A549 (cell line): ENCODE data around the gene ARHGAP18. TPM values are rescaled to one million over a fixed set of nuclear protein-coding genes. Genes with fewer than 3 reads are reported as not detected.

Experiments used
- ATAC-seq, 2 experiments: fragments of 200-7000 bp in 1 of 2; fragments of >200 bp in 1 of 2; cut with Nextera tagmentation in 1 of 2; cut with Tn5 transposase in 1 of 2; 3 replicates each; pipeline versions ENCODE4 v1.8.0 to v1.9.1; 2018 to 2020; ENCODE audit warnings: mild to moderate bottlenecking in 1 of 2, moderate library complexity in 1 of 2
- CTCF ChIA-PET: fragments of 300-600 bp; sonication (Branson Sonifier 250); formaldehyde crosslinking; extraction: SDS; loops from one replicate; lab custom pipeline; 2021; ENCODE audit warnings: antibody characterized with exemption, inconsistent platforms; lab: Yijun Ruan, JAX
- POLR2A ChIA-PET: fragments of 350-600 bp; formaldehyde crosslinking; extraction: SDS; loops from one replicate; lab custom pipeline; 2021; ENCODE audit warnings: antibody characterized with exemption, inconsistent platforms; lab: Yijun Ruan, JAX
- DNase-seq, 2 experiments: peaks; one replicate each; pipeline versions ENCODE4 v3.0.0 to v3.0.0-alpha.2; 2011 to 2016; ENCODE audit warnings: low read depth in 1 of 2, low spot score in 1 of 2
- FAIRE-seq: peaks from 2 replicates; lab custom pipeline; 2011; peaks lifted over from hg19 to GRCh38; lab: Jason Lieb, UNC
- H3K27ac ChIP-seq, 2 experiments: fragments of >200 bp; sonication (Bioruptor Twin); formaldehyde crosslinking; 3 replicates each; pipeline ENCODE4 v1.5.1; 2016 to 2017
- H3K4me1 ChIP-seq: fragments of >200 bp; sonication (Bioruptor Twin); formaldehyde crosslinking; 3 replicates; pipeline ENCODE4 v1.6.1; 2016
- H3K4me2 ChIP-seq: fragments of >200 bp; sonication (Bioruptor Twin); formaldehyde crosslinking; 3 replicates; pipeline ENCODE4 v1.6.1; 2016
- H3K4me3 ChIP-seq: fragments of >200 bp; sonication (Bioruptor Twin); formaldehyde crosslinking; 3 replicates; pipeline ENCODE4 v1.5.1; 2016
- H3K9me3 ChIP-seq: fragments of >200 bp; sonication (Bioruptor Twin); formaldehyde crosslinking; 3 replicates; pipeline ENCODE4 v1.6.1; 2016
- ATOH8 ChIP-seq: fragments of 250-450 bp; sonication (Bioruptor Pico); IDR thresholded peaks from 2 replicates; pipeline ENCODE4 v1.5.0; 2020; ENCODE audit warnings: low read depth, mild to moderate bottlenecking, moderate library complexity
- BCL3 ChIP-seq: fragments of >200 bp; sonication (Bioruptor Twin); formaldehyde crosslinking; IDR thresholded peaks from 3 replicates; pipeline ENCODE4 v1.6.1; 2016
- BHLHE40 ChIP-seq: IDR thresholded peaks from 2 replicates; pipeline ENCODE4 v1.6.1; 2012; ENCODE audit warnings: low read depth, low read length, inconsistent platforms
- CHD2 ChIP-seq: fragments of 150-350 bp; IDR thresholded peaks from 2 replicates; pipeline ENCODE4 v1.6.1; 2014; ENCODE audit warnings: low read length; ENCODE audit not compliant: partially characterized antibody
- CHD4 ChIP-seq: fragments of 200-600 bp; sonication (generic); IDR thresholded peaks from 2 replicates; pipeline ENCODE4 v1.6.1; 2016; ENCODE audit warnings: antibody characterized with exemption, mild to moderate bottlenecking, borderline replicate concordance
- CTCF ChIP-seq: fragments of >200 bp; sonication (Bioruptor Twin); formaldehyde crosslinking; IDR thresholded peaks from 3 replicates; pipeline ENCODE4 v1.5.1; 2016
- EHF ChIP-seq: fragments of 250-450 bp; sonication (Bioruptor Pico); IDR thresholded peaks from 2 replicates; pipeline ENCODE4 v1.5.0; 2020; ENCODE audit warnings: mild to moderate bottlenecking
- ELK1 ChIP-seq: fragments of 150-350 bp; IDR thresholded peaks from 2 replicates; pipeline ENCODE4 v1.6.1; 2014; ENCODE audit warnings: low read depth, mild to moderate bottlenecking, low read length
- FOSL2 ChIP-seq, 2 experiments: fragments of 450-650 bp in 1 of 2; fragments of >200 bp in 1 of 2; sonication (Bioruptor Twin) in 1 of 2; formaldehyde crosslinking; IDR thresholded peaks; 2 replicates each; pipeline versions ENCODE4 v1.5.0 to v1.6.1; 2016 to 2020; ENCODE audit warnings: mild to moderate bottlenecking in 1 of 2, moderate library complexity in 1 of 2
- HDAC2 ChIP-seq: fragments of 200-600 bp; sonication (generic); IDR thresholded peaks from 2 replicates; pipeline ENCODE4 v1.6.1; 2016
- HEYL ChIP-seq: fragments of 250-450 bp; sonication (Bioruptor Pico); IDR thresholded peaks from 2 replicates; pipeline ENCODE4 v1.8.0; 2021; ENCODE audit warnings: mild to moderate bottlenecking, moderate library complexity
- HMGXB4 ChIP-seq: fragments of 250-450 bp; sonication (Bioruptor Pico); IDR thresholded peaks from 2 replicates; pipeline ENCODE4 v1.5.0; 2021; ENCODE audit warnings: mild to moderate bottlenecking, moderate library complexity, borderline replicate concordance
- HOXA7 ChIP-seq: fragments of 250-450 bp; sonication (Bioruptor Pico); IDR thresholded peaks from 2 replicates; pipeline ENCODE4 v1.5.0; 2020; ENCODE audit warnings: mild to moderate bottlenecking, moderate library complexity
- HOXB13 ChIP-seq: fragments of 250-450 bp; sonication (Bioruptor Pico); IDR thresholded peaks from 2 replicates; pipeline ENCODE4 v1.5.0; 2020; ENCODE audit warnings: low read depth, mild to moderate bottlenecking, moderate library complexity
- JUNB ChIP-seq: fragments of >200 bp; sonication (Bioruptor Twin); formaldehyde crosslinking; IDR thresholded peaks from 2 replicates; pipeline ENCODE4 v1.6.1; 2016
- KDM1A ChIP-seq: fragments of 200-600 bp; sonication (generic); IDR thresholded peaks from 2 replicates; pipeline ENCODE4 v1.6.1; 2016; ENCODE audit warnings: low read depth, mild to moderate bottlenecking
- MAZ ChIP-seq: fragments of 150-350 bp; IDR thresholded peaks from 2 replicates; pipeline ENCODE4 v1.6.1; 2014; ENCODE audit warnings: antibody characterized with exemption, low read depth, low read length, borderline replicate concordance
- MYC ChIP-seq: IDR thresholded peaks from 2 replicates; pipeline ENCODE4 v1.6.1; 2012; ENCODE audit warnings: mild to moderate bottlenecking, inconsistent platforms, low read length, improper control_type of control experiment, borderline replicate concordance
- NFE2L2 ChIP-seq: fragments of 150-350 bp; conservative IDR thresholded peaks from 2 replicates; pipeline ENCODE4 v1.6.1; 2014; ENCODE audit warnings: low read length
- NPAS2 ChIP-seq: fragments of 250-450 bp; sonication (Bioruptor Pico); IDR thresholded peaks from 2 replicates; pipeline ENCODE4 v1.8.0; 2022; ENCODE audit warnings: mild to moderate bottlenecking, moderate library complexity, borderline replicate concordance
- POLR2A ChIP-seq: IDR thresholded peaks from 2 replicates; pipeline ENCODE4 v1.6.1; 2012; ENCODE audit warnings: mild to moderate bottlenecking, low read length
- RARB ChIP-seq: fragments of 250-450 bp; sonication (Bioruptor Pico); IDR thresholded peaks from 2 replicates; pipeline ENCODE4 v1.8.0; 2021; ENCODE audit warnings: mild to moderate bottlenecking, moderate library complexity
- REST ChIP-seq: fragments of 200-600 bp; sonication (generic); IDR thresholded peaks from 2 replicates; pipeline ENCODE4 v1.6.1; 2016; ENCODE audit warnings: antibody characterized with exemption, mild to moderate bottlenecking, moderate library complexity
- TP53 ChIP-seq: fragments of 250-450 bp; sonication (Bioruptor Pico); IDR thresholded peaks from 2 replicates; pipeline ENCODE4 v1.5.0; 2021; ENCODE audit warnings: mild to moderate bottlenecking, moderate library complexity
- ZNF302 ChIP-seq: fragments of 250-450 bp; sonication (Bioruptor Pico); IDR thresholded peaks from 2 replicates; pipeline ENCODE4 v1.9.0; 2021; ENCODE audit warnings: inconsistent platforms, mild to moderate bottlenecking, moderate library complexity
- ZSCAN20 ChIP-seq: fragments of 250-450 bp; sonication (Bioruptor Pico); IDR thresholded peaks from 2 replicates; pipeline ENCODE4 v1.8.0; 2022; ENCODE audit warnings: mild to moderate bottlenecking, moderate library complexity
- WGBS: methylation state at CpG from one replicate; pipeline ENCODE4 v1.1.6; 2017; ENCODE audit errors: missing lambda C conversion rate; 5-methylcytosine and 5-hydroxymethylcytosine counted together
- polyA plus RNA-seq, 4 experiments: library from polyadenylated mRNA; depleted of rRNA in 3 of 4; stranded (reverse); fragments of >200 nt; fragmentation: RNase III in 1 of 4; extraction: RNeasy Plus Mini Kit Qiagen cat#74134 plus additional on column Dnase treatment in 1 of 4; gene quantifications; 2 replicates in 3 of 4; 3 replicates in 1 of 4; pipeline ENCODE4 v1.2.3, GENCODE V29; 2011 to 2017

ARHGAP18 gene
- polyA plus RNA-seq, 2 of the 4 experiments (the other 2 are of a cell fraction): 11.2 to 16.7 TPM

GRCh38 chr6:129604321-129604720, 105.7 kb downstream of the ARHGAP18 start:
- TF ChIP-seq ELK1: no peak
- no peak for TF ChIP-seq ZSCAN20 (CRISPR knock-in tag)
- no peak for TF ChIP-seq HOXB13 (CRISPR knock-in tag)
- TF ChIP-seq KDM1A: no peak
- TF ChIP-seq REST: no peak
- no peak for TF ChIP-seq CTCF
- no peak for TF ChIP-seq RARB (CRISPR knock-in tag)
- TF ChIP-seq EHF (CRISPR knock-in tag): no peak
- TF ChIP-seq ATOH8: no peak
- TF ChIP-seq HDAC2: no peak
- TF ChIP-seq BCL3: no peak
- no peak for TF ChIP-seq BHLHE40
- no peak for TF ChIP-seq CHD2
- no peak for TF ChIP-seq NPAS2
- TF ChIP-seq JUNB: no peak
- POLR2A ChIA-PET: no interaction called here
- FAIRE-seq: no peak

GRCh38 chr6:129603741-129604140, 106.2 kb downstream of the ARHGAP18 start:
- Histone ChIP-seq H3K27ac (no peak overlapping the region), H3K4me2 (no peak overlapping the region), H3K4me3 (no peak overlapping the region), H3K4me1 (peaks cover 8% of the 10 kb centered on the region), H3K9me3 (no peaks in the 10 kb centered on the region)
- DNase-seq: no peak
- POLR2A ChIA-PET: interaction anchor here (0.6 kb wide), 1 partner anchor 106 kb away, joined by 3 read pairs; no protein-coding TSS in a partner anchor
- 93% methylated on average over 2 of the region's 2 CpGs for WGBS
- FAIRE-seq: no peak
- TF ChIP-seq CHD4 (no peak), HEYL (CRISPR knock-in tag) (no peak), POLR2A (no peak), KDM1A (no peak), HDAC2 (no peak), NFE2L2 (no peak), FOSL2 (IDR thresholded peaks at IDR 0.05) (no peak), FOSL2 (CRISPR knock-in tag; IDR thresholded peaks at IDR 0.05) (no peak), HOXA7 (CRISPR knock-in tag) (no peak), EHF (CRISPR knock-in tag) (no peak), MYC (no peak), HMGXB4 (CRISPR knock-in tag) (no peak), MAZ (no peak), TP53 (CRISPR knock-in tag) (no peak), ZNF302 (CRISPR knock-in tag) (no peak)
- CTCF ChIA-PET: interaction anchor here (1.2 to 1.4 kb wide), 3 partner anchors 126 to 172 kb away, joined by 3 to 5 read pairs (median 4); no protein-coding TSS in a partner anchor
- no peak for ATAC-seq

More at GRCh38 chr6:129604321-129604720, 105.7 kb downstream of the ARHGAP18 start:
- ATAC-seq (no peak), DNase-seq (no peak)
- Histone ChIP-seq H3K4me1 (peaks cover 2% of the 10 kb centered on the region; the same call in 1 of the 3 replicates), H3K27ac (no peak overlapping the region), H3K4me2 (no peak overlapping the region), H3K9me3 (no peaks in the 10 kb centered on the region), H3K4me3 (no peak overlapping the region)
- CTCF ChIA-PET: interaction anchor here (1.2 to 1.4 kb wide), 2 partner anchors 126 to 171 kb away, joined by 4 to 5 read pairs; no protein-coding TSS in a partner anchor
- 86% methylated on average over 4 of the region's 4 CpGs for WGBS
